ENCODE data around the gene FBXL13. TPM values are rescaled to one million over a fixed set of nuclear protein-coding genes. Genes with fewer than 3 reads are reported as not detected.

The FBXL13 gene
- total RNA-seq, 1 experiment from 2014 or later = 1.3 TPM

DNA sequence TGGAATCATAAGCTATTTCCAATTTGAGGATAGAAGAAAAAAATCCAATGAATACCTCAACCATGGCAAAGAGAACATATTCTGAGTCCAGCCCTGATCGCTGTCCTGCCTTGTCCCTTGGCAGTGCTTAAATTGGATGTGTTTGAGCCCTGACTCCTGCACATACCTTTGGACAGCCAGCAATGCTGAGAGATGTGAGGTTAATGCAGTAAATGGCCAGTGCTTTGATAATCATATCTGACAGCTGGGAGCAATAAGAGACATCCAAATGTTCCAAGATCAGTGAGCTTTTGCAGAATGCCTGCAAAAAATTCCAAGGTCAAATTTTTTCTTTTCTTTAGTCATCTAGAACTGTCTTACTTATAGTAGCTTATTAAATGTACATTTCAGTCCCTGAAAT lies 241.9 kb downstream of the FBXL13 start:
- Mint-ChIP-seq H3K4me1 (ENCODE audit: low read depth, unreplicated experiment) (peaks cover 12% of the 10 kb centered on the region), H3K4me3 (ENCODE audit: low read depth, unreplicated experiment) (no peak overlapping the region), H3K27ac (ENCODE audit: unreplicated experiment) (no peak overlapping the region), H3K36me3 (ENCODE audit: insufficient read depth, unreplicated experiment) (peaks cover 6% of the 10 kb centered on the region), H3K27me3 (ENCODE audit: unreplicated experiment) (no peaks in the 10 kb centered on the region), H3K9me3 (ENCODE audit: low read depth, unreplicated experiment) (no peaks in the 10 kb centered on the region)
- CTCF ChIA-PET = interaction anchor here (0.7 kb wide), 1 partner anchor 22 kb away, joined by 6 read pairs; no protein-coding TSS in a partner anchor
- no peak for DNase-seq
- intact Hi-C loops (cut with micrococcal nuclease; ENCODE audit: unreplicated experiment) = no loop called here
- TF ChIP-seq, protein P1, sequence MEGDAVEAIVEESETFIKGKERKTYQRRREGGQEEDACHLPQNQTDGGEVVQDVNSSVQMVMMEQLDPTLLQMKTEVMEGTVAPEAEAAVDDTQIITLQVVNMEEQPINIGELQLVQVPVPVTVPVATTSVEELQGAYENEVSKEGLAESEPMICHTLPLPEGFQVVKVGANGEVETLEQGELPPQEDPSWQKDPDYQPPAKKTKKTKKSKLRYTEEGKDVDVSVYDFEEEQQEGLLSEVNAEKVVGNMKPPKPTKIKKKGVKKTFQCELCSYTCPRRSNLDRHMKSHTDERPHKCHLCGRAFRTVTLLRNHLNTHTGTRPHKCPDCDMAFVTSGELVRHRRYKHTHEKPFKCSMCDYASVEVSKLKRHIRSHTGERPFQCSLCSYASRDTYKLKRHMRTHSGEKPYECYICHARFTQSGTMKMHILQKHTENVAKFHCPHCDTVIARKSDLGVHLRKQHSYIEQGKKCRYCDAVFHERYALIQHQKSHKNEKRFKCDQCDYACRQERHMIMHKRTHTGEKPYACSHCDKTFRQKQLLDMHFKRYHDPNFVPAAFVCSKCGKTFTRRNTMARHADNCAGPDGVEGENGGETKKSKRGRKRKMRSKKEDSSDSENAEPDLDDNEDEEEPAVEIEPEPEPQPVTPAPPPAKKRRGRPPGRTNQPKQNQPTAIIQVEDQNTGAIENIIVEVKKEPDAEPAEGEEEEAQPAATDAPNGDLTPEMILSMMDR (IDR thresholded peaks at IDR 0.05; ENCODE audit: unreplicated experiment) = no peak
- no TSS peak for BruUV-seq (replicated peaks)

DNA sequence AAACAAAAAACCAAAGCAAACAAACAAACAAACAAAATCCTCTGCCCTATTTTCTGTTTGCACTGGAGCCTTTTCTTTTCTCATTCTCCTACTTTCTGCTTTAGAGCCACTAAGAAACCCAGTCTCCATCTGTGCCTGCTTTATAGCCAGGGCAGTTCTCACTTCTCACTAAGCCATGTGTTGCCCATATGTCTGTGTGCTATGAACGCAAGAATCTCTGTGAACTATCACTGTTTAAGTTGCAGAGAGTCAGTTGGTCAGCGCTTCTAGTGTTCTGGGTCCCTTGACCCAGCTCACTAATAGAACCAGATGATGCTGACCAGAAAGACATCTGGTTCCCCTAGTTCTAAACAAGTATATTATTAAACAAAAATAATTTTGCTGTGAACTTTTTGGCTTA lies 244.4 kb downstream of the FBXL13 start:
- no peaks in the 10 kb centered on the region for H3K36me3 Mint-ChIP-seq (ENCODE audit: insufficient read depth, unreplicated experiment)
- H3K4me3 Mint-ChIP-seq (ENCODE audit: low read depth, unreplicated experiment) = no peak overlapping the region
- no peaks in the 10 kb centered on the region for H3K9me3 Mint-ChIP-seq (ENCODE audit: low read depth, unreplicated experiment)
- DNase-seq = no peak
- intact Hi-C loops (cut with micrococcal nuclease; ENCODE audit: unreplicated experiment) = no loop called here
- TF ChIP-seq, protein P1 (IDR thresholded peaks at IDR 0.05; ENCODE audit: unreplicated experiment) = no peak
- H3K4me1 Mint-ChIP-seq (ENCODE audit: low read depth, unreplicated experiment) = no peaks in the 10 kb centered on the region
- CTCF ChIA-PET = no interaction called here
- H3K27me3 Mint-ChIP-seq (ENCODE audit: unreplicated experiment) = no peaks in the 10 kb centered on the region
- no peak overlapping the region for H3K27ac Mint-ChIP-seq (ENCODE audit: unreplicated experiment)
- no TSS peak for BruUV-seq (replicated peaks)

DNA sequence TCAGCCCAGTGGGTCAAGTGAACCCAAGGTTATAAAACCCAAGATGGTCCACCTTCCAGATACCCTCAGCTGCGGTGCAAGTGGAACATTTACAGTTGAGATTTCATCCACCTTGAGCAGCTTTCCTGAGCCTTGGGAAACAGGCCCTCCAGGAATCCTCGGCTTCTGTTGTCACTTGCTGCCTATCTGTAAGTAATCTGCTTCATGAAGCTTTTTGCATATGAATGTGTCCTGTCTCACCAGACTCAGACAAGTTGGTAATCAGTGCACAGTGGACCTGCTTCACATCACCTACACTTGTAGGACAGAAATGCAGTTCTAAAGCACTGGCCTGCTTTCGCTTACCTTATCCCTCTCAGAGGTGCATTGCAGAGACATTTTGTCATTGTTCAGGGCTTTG lies 245.5 kb downstream of the FBXL13 start:
- H3K4me3 Mint-ChIP-seq (ENCODE audit: low read depth, unreplicated experiment) = no peak overlapping the region

GRCh38 chr7:102828286-102828685 lies 246.3 kb downstream of the FBXL13 start:
- intact Hi-C loops (cut with micrococcal nuclease; ENCODE audit: unreplicated experiment) = no loop called here
- no peak overlapping the region for H3K27ac Mint-ChIP-seq (ENCODE audit: unreplicated experiment)
- no peaks in the 10 kb centered on the region for H3K27me3 Mint-ChIP-seq (ENCODE audit: unreplicated experiment)
- no peaks in the 10 kb centered on the region for H3K9me3 Mint-ChIP-seq (ENCODE audit: low read depth, unreplicated experiment)
- no TSS peak for BruUV-seq (replicated peaks)
- CTCF ChIA-PET = no interaction called here
- no peak overlapping the region for H3K4me3 Mint-ChIP-seq (ENCODE audit: low read depth, unreplicated experiment)
- DNase-seq = no peak
- H3K4me1 Mint-ChIP-seq (ENCODE audit: low read depth, unreplicated experiment) = peaks cover 8% of the 10 kb centered on the region
- TF ChIP-seq, protein P1 (IDR thresholded peaks at IDR 0.05; ENCODE audit: unreplicated experiment) = no peak
- H3K36me3 Mint-ChIP-seq (ENCODE audit: insufficient read depth, unreplicated experiment) = peaks cover 4% of the 10 kb centered on the region

More for the DNA sequence above, 245.5 kb downstream of the FBXL13 start:
- H3K4me1 Mint-ChIP-seq (ENCODE audit: low read depth, unreplicated experiment) = peaks cover under 1% of the 10 kb centered on the region
- H3K9me3 Mint-ChIP-seq (ENCODE audit: low read depth, unreplicated experiment) = no peaks in the 10 kb centered on the region
- H3K27ac Mint-ChIP-seq (ENCODE audit: unreplicated experiment) = no peak overlapping the region
- CTCF ChIA-PET = no interaction called here
- intact Hi-C loops (cut with micrococcal nuclease; ENCODE audit: unreplicated experiment) = no loop called here
- no TSS peak for BruUV-seq (replicated peaks)
- TF ChIP-seq, protein P1 (IDR thresholded peaks at IDR 0.05; ENCODE audit: unreplicated experiment) = no peak
- no peaks in the 10 kb centered on the region for H3K27me3 Mint-ChIP-seq (ENCODE audit: unreplicated experiment)
- peaks cover 4% of the 10 kb centered on the region for H3K36me3 Mint-ChIP-seq (ENCODE audit: insufficient read depth, unreplicated experiment)
- no peak for DNase-seq
